GM23248 (cell line): ENCODE measurements around the gene HSF4.

Source experiments
- EZH2 ChIP-seq: fragments of 200-600 bp; sonication (generic); IDR thresholded peaks from 2 replicates; pipeline ENCODE4 v1.6.1; 2018; ENCODE audit warnings: antibody characterized with exemption, mild to moderate bottlenecking; ENCODE audit not compliant: insufficient read depth, poor library complexity, severe bottlenecking
- EZH2phosphoT487 ChIP-seq: fragments of 200-600 bp; sonication (generic); IDR thresholded peaks from 2 replicates; pipeline ENCODE4 v1.6.1; 2018; ENCODE audit warnings: antibody characterized with exemption, moderate library complexity, mild to moderate bottlenecking, low read depth; ENCODE audit not compliant: insufficient read depth

- TF ChIP-seq EZH2phosphoT487 = no peak
- no peak for TF ChIP-seq EZH2
Observed at GRCh38 chr16:67158637-67159600, 5.6 kb upstream of the HSF4 start.
